AG09309 (cell line): Measurements from ENCODE around the gene C11orf58.

Experiments
- DNase-seq: peaks from one replicate; pipeline ENCODE4 v3.0.0-alpha.2; 2010; ENCODE audit warnings: low read depth
- H3K4me3 ChIP-seq: 2 replicates; pipeline ENCODE4 v1.5.1; 2011; ENCODE audit warnings: mild to moderate bottlenecking, low read depth, low read length, moderate library complexity; ENCODE audit not compliant: control insufficient read depth
- CTCF ChIP-seq: IDR thresholded peaks from 2 replicates; pipeline ENCODE4 v1.5.1; 2011; ENCODE audit warnings: mild to moderate bottlenecking, low read depth, low read length, inconsistent platforms; ENCODE audit not compliant: insufficient read depth, control insufficient read depth; ENCODE audit errors: missing control alignments

The C11orf58 gene

GRCh38 chr11:16773981-16774935 lies 35.8 kb downstream of the C11orf58 start:
- TF ChIP-seq CTCF, result no peak
- no peak for DNase-seq
- no peak overlapping the region for H3K4me3 ChIP-seq

- DNase-seq, result no peak
- no peak for TF ChIP-seq CTCF
- H3K4me3 ChIP-seq, result no peak overlapping the region
Observed at GRCh38 chr11:16774936-16775613, 36.6 kb downstream of the C11orf58 start.

GRCh38 chr11:16775614-16776283 lies 37.3 kb downstream of the C11orf58 start:
- DNase-seq, result no peak
- no peak overlapping the region for H3K4me3 ChIP-seq
- TF ChIP-seq CTCF, result no peak

GRCh38 chr11:16776711-16777612 lies 38.5 kb downstream of the C11orf58 start:
- TF ChIP-seq CTCF, result no peak
- no peak overlapping the region for H3K4me3 ChIP-seq
- no peak for DNase-seq

GRCh38 chr11:16777613-16777975 lies 39.1 kb downstream of the C11orf58 start:
- DNase-seq, result no peak
- H3K4me3 ChIP-seq, result no peak overlapping the region

More at GRCh38 chr11:16777613-16777975, 39.1 kb downstream of the C11orf58 start:
- TF ChIP-seq CTCF, result no peak
